ENCODE measurements around the gene LIG3. TPM values are rescaled to one million over a fixed set of nuclear protein-coding genes. Genes with fewer than 3 reads are reported as not detected.

LIG3 gene
- polyA plus RNA-seq, 3 donors = 6.0 to 14.6 (median 7.5) TPM

DNA sequence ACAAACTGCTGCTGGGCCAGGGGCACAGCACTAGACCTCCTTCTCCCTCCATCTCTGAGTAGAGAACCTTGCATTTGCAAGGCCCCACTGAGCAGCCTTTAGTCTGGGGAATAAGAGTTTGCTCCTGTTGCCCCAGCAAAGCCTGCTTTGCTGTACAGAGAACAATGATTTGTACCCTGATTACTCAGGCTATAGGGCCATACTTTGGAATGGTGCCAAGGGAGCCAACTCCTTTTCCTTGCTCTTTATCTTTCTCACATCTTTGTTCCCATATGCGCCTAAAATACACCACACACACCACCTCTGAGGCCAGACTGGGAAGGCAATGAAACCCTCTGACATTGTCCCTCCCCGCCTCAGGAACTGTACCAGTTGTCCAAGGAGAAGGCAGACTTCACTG, 21.2 kb downstream of the LIG3 start:
- H3K27me3 Mint-ChIP-seq (ENCODE audit: low read depth in 3 of 3) = no peaks in the 10 kb centered on the region
- H3K4me2 ChIP-seq (replicated peaks; ENCODE audit: extremely low read depth, low read length, poor library complexity, severe bottlenecking) = no peak overlapping the region
- no peak overlapping the region for H3K4me3 Mint-ChIP-seq
- H3K9me3 ChIP-seq (replicated peaks in 1 of 2; ENCODE audit: control insufficient read depth in 1 of 2, insufficient read depth in 1 of 2, low read length in 2 of 2) = no peaks in the 10 kb centered on the region
- no peaks in the 10 kb centered on the region for H3K79me2 ChIP-seq (ENCODE audit: insufficient read depth, low read length)
- peaks cover 54 to 62% of the 10 kb centered on the region in 2 donors for H3K36me3 Mint-ChIP-seq
- no peak overlapping the region for H3K27ac Mint-ChIP-seq
- no CpG with 5 or more reads among the region's 2 CpGs for WGBS (ENCODE audit: insufficient coverage)
- intact Hi-C loops (cut with micrococcal nuclease) = loop anchor here in 1 of 2 donors (5.0 kb wide), 1 partner anchor 106 kb away; no protein-coding TSS in a partner anchor
- H3K4me1 ChIP-seq (ENCODE audit: control insufficient read depth in 1 of 2, insufficient read depth in 2 of 2, low read length in 2 of 2) = peaks cover 12 to 16% of the 10 kb centered on the region in 2 donors
- H3K4me1 Mint-ChIP-seq = peaks cover 18% of the 10 kb centered on the region
- DNase-seq = no peak
- peaks cover 44 to 91% of the 10 kb centered on the region in 2 donors for H3K36me3 ChIP-seq (replicated peaks in 1 of 2; ENCODE audit: control insufficient read depth in 1 of 2, insufficient read depth in 2 of 2, low read length in 2 of 2)
- no peak overlapping the region for H3K27ac ChIP-seq (ENCODE audit: low read depth in 1 of 2, low read length in 2 of 2)
- no peaks in the 10 kb centered on the region for H4K20me1 ChIP-seq (ENCODE audit: insufficient read depth, low read length)
- H3K27me3 ChIP-seq (ENCODE audit: control insufficient read depth in 2 of 2, insufficient read depth in 2 of 2, low read length in 2 of 2) = no peaks in the 10 kb centered on the region
- no peak overlapping the region for H2AFZ ChIP-seq (ENCODE audit: insufficient read depth, low read depth, low read length, poor library complexity, severe bottlenecking)
- peaks cover 0 to 2% (median 0%) of the 10 kb centered on the region in 7 donors for H3K9me3 Mint-ChIP-seq
- no peak for TF ChIP-seq CTCF (IDR thresholded peaks at IDR 0.05)
- H3K9ac ChIP-seq (ENCODE audit: insufficient read depth, low read length, poor library complexity, severe bottlenecking) = no peak overlapping the region
- H3K4me3 ChIP-seq (replicated peaks in 1 of 3; ENCODE audit: low read depth in 2 of 3, low read length in 3 of 3) = no peak overlapping the region

DNA sequence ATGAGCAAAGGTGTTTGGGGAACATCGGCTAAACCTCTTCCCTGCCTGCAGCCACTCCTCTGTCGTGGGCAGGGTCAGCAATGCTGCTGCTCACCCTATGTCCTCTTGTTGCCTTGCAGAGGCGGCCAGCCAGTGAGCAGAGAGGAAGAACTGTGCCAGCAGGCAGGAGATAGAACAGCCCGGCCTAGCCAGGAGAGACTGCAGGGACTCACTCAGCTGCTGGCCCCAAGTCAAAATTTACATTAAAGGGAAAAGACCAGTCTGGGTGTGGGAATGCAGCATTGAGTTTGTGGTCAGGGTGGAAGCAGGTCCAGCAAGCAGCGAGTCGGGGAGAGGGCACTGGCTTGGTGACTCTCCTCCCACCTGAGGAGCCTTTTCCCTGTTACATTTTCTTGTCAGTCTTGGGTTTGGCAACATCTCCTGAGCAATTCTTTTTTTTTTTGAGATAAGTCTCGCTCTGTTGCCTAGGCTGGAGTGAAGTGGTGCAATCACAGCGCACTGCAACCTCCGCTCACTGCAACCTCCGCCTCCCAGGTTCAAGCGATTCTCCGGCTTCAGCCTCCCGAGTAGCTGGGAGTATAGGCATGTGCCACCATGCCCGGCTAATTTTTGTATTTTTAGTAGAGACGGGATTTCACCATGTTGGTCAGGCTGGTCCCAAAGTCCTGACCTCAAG, 22.7 kb downstream of the LIG3 start:
- Histone ChIP-seq H3K36me3 (replicated peaks in 1 of 2; ENCODE audit: control insufficient read depth in 1 of 2, insufficient read depth in 2 of 2, low read length in 2 of 2) (peaks cover 53 to 94% of the 10 kb centered on the region in 2 donors), H3K9ac (ENCODE audit: insufficient read depth, low read length, poor library complexity, severe bottlenecking) (no peak overlapping the region), H3K4me2 (replicated peaks; ENCODE audit: extremely low read depth, low read length, poor library complexity, severe bottlenecking) (no peak overlapping the region), H3K27ac (ENCODE audit: low read depth in 1 of 2, low read length in 2 of 2) (no peak overlapping the region), H2AFZ (ENCODE audit: insufficient read depth, low read depth, low read length, poor library complexity, severe bottlenecking) (no peak overlapping the region), H3K4me1 (ENCODE audit: control insufficient read depth in 1 of 2, insufficient read depth in 2 of 2, low read length in 2 of 2) (peaks cover 0 to 1% of the 10 kb centered on the region in 2 donors), H3K79me2 (ENCODE audit: insufficient read depth, low read length) (no peaks in the 10 kb centered on the region), H4K20me1 (ENCODE audit: insufficient read depth, low read length) (no peaks in the 10 kb centered on the region), H3K27me3 (ENCODE audit: control insufficient read depth in 2 of 2, insufficient read depth in 2 of 2, low read length in 2 of 2) (no peaks in the 10 kb centered on the region), H3K9me3 (replicated peaks in 1 of 2; ENCODE audit: control insufficient read depth in 1 of 2, insufficient read depth in 1 of 2, low read length in 2 of 2) (no peaks in the 10 kb centered on the region), H3K4me3 (replicated peaks in 1 of 3; ENCODE audit: low read depth in 2 of 3, low read length in 3 of 3) (no peak overlapping the region)
- Mint-ChIP-seq H3K4me3 (no peak overlapping the region), H3K36me3 (peaks cover 61 to 77% of the 10 kb centered on the region in 2 donors), H3K9me3 (peaks cover 0 to 2% (median 0%) of the 10 kb centered on the region in 7 donors), H3K4me1 (peaks cover 4% of the 10 kb centered on the region), H3K27me3 (ENCODE audit: low read depth in 3 of 3) (no peaks in the 10 kb centered on the region), H3K27ac (peak overlapping the region in 6 of 7 donors; percentile 30 to 84 (median 68))
- TF ChIP-seq CTCF (IDR thresholded peaks at IDR 0.05) = no peak
- 93% methylated on average over 15 of the region's 15 CpGs for WGBS (ENCODE audit: insufficient coverage)
- DNase-seq = no peak
- intact Hi-C loops (cut with micrococcal nuclease) = loop anchor here in 1 of 2 donors (5.0 kb wide), 1 partner anchor 104 kb away; no protein-coding TSS in a partner anchor

All from CD14-positive monocyte (primary cell).